ENCODE results near the gene GNL1. TPM values are rescaled to one million over a fixed set of nuclear protein-coding genes. Genes with fewer than 3 reads are reported as not detected.
A peak's percentile ranks its signal among the peaks of the same experiment; 100 is the strongest.

GNL1 gene
- total and polyA plus RNA-seq, 2 of the 8 experiments (the other 6 are each of a cell fraction or from before 2014, with no cell fraction given), result 42.4 to 67.8 TPM

DNA sequence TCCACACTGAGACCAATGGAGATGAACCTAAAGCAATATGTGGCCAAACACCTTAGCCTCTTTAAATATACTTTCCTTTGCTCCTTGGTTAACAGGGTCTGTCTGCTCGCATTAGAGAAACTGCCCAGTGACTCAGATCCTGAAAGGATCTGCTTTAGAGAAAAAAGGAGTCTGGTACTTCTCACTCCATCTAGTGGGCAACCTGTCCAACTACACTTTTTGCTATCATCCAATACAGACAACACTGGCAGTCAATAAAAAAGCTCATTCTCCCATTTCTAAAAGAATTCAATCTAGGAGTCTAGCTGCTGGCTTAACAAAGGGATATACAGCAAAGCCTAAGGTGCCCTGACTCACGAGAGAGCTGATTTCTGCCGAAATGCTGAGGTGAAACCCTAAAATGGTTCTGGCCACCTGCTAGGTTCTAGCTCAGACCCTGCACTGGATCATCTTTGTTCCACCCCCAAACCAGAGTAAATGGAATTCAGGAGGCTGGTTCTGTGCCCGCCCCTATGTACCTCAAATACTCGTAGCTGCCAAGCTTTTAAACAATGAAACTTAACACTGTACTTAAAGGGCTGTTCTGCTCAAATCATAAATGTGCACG is 11.5 kb downstream of the GNL1 start:
- Histone ChIP-seq H3K14ac (ENCODE audit: insufficient read length) (no peak overlapping the region), H3K23me2 (ENCODE audit: low read depth, low read length) (no peaks in the 10 kb centered on the region), H3K56ac (replicated peaks; ENCODE audit: insufficient read length, low read depth, low read length) (no peak overlapping the region), H3K79me2 (ENCODE audit: control insufficient read depth in 1 of 2, insufficient read depth in 2 of 2, low read length in 2 of 2) (no peaks in the 10 kb centered on the region), H3K27ac (ENCODE audit: low read depth, low read length) (no peak overlapping the region), H3K23ac (ENCODE audit: insufficient read length) (no peak overlapping the region), H3K18ac (ENCODE audit: extremely low read depth, low read length) (no peak overlapping the region), H4K91ac (replicated peaks; ENCODE audit: insufficient read length, low read length) (no peak overlapping the region), H4K8ac (ENCODE audit: extremely low read depth, insufficient read depth, low read length) (no peak overlapping the region), H3K9ac (replicated peaks in 1 of 4; ENCODE audit: extremely low read depth in 1 of 4, low read depth in 3 of 4, low read length in 3 of 4) (no peak overlapping the region), H2BK120ac (replicated peaks; ENCODE audit: low read depth, low read length) (no peak overlapping the region), H2BK20ac (ENCODE audit: low read length) (no peak overlapping the region), H3K4me1 (replicated peaks in 1 of 4; ENCODE audit: control insufficient read depth in 3 of 4, insufficient read depth in 4 of 4, low read length in 3 of 4) (no peaks in the 10 kb centered on the region), H2BK5ac (ENCODE audit: low read depth, low read length) (no peak overlapping the region), H2AFZ (ENCODE audit: low read length) (no peak overlapping the region), H3K4ac (replicated peaks; ENCODE audit: insufficient read length, low read depth, low read length) (no peak overlapping the region), H4K5ac (ENCODE audit: insufficient read length, low read depth, low read length) (no peak overlapping the region), H2AK5ac (ENCODE audit: low read depth, low read length) (no peak overlapping the region), H3K9me3 (ENCODE audit: insufficient read depth in 2 of 2, low read depth in 1 of 2, low read length in 1 of 2) (no peaks in the 10 kb centered on the region), H2BK15ac (ENCODE audit: low read length) (no peak overlapping the region), H3K79me1 (ENCODE audit: low read depth, low read length) (no peaks in the 10 kb centered on the region), H3K27me3 (replicated peaks in 1 of 4; ENCODE audit: control insufficient read depth in 3 of 4, extremely low read depth in 1 of 4, insufficient read depth in 3 of 4, low read length in 3 of 4) (no peaks in the 10 kb centered on the region), H3K36me3 (ENCODE audit: control insufficient read depth in 2 of 4, insufficient read depth in 4 of 4, low read length in 3 of 4) (peaks cover 5 to 18% (median 10%) of the 10 kb centered on the region in 4 experiments; a peak in 6 of 8 replicates), H2BK12ac (ENCODE audit: low read depth, low read length) (no peak overlapping the region), H4K20me1 (replicated peaks in 1 of 2; ENCODE audit: control insufficient read depth in 1 of 2, insufficient read depth in 2 of 2, low read length in 2 of 2) (peaks cover 2% of the 10 kb centered on the region in 2 experiments), H3K4me3 (ENCODE audit: extremely low read depth in 1 of 4, insufficient read depth in 2 of 4, low read depth in 3 of 4, low read length in 4 of 4) (no peak overlapping the region), H3K4me2 (ENCODE audit: insufficient read depth in 1 of 2, low read depth in 2 of 2, low read length in 2 of 2) (no peak overlapping the region)
- WGBS, 2 experiments (ENCODE audit: extremely low coverage in 1 of 2, insufficient coverage in 1 of 2, insufficient read length in 1 of 2, insufficient replicate concordance in 2 of 2, low coverage in 1 of 2, low lambda C conversion rate in 2 of 2, missing lambda C conversion rate in 1 of 2), result 72% methylated on average over 6 of the region's 6 CpGs; no CpG with 5 or more reads in 1 of the 2 experiments
- ChIA-PET POLR2A (ENCODE audit: partially characterized antibody) (interaction anchor here (0.6 to 4.5 kb wide), 9 partner anchors 11 to 338 kb away, joined by 3 to 47 read pairs (median 3); partner anchors contain the start of genes ABCF1, GNL1 and PRR3), CTCF (ENCODE audit: partially characterized antibody) (interaction anchor here (0.6 to 20.8 kb wide), 36 partner anchors 9 to 882 kb away, joined by 3 to 326 read pairs (median 4); partner anchors contain the start of genes GNL1, MRPS18B and PRR3)
- DNase-seq (ENCODE audit: low read depth in 1 of 2, low spot score in 2 of 2), result no peak
- TF ChIP-seq, protein P1, sequence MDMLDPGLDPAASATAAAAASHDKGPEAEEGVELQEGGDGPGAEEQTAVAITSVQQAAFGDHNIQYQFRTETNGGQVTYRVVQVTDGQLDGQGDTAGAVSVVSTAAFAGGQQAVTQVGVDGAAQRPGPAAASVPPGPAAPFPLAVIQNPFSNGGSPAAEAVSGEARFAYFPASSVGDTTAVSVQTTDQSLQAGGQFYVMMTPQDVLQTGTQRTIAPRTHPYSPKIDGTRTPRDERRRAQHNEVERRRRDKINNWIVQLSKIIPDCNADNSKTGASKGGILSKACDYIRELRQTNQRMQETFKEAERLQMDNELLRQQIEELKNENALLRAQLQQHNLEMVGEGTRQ (IDR thresholded peaks at IDR 0.05; ENCODE audit: low read length), result no peak
- peak; percentile 58 to 61 for TF ChIP-seq RAD21 (IDR thresholded peaks at IDR 0.05 in 1 of 2, conservative IDR thresholded peaks at IDR 0.05 in 1 of 2; ENCODE audit: low read depth in 2 of 2, low read length in 2 of 2)
- TF ChIP-seq, protein P2, sequence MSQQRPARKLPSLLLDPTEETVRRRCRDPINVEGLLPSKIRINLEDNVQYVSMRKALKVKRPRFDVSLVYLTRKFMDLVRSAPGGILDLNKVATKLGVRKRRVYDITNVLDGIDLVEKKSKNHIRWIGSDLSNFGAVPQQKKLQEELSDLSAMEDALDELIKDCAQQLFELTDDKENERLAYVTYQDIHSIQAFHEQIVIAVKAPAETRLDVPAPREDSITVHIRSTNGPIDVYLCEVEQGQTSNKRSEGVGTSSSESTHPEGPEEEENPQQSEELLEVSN (IDR thresholded peaks at IDR 0.05), result no peak
- no peak for TF ChIP-seq CTBP2 (IDR thresholded peaks at IDR 0.05; ENCODE audit: borderline replicate concordance, insufficient read depth, insufficient read length, low read length)
- TF ChIP-seq, protein P3, sequence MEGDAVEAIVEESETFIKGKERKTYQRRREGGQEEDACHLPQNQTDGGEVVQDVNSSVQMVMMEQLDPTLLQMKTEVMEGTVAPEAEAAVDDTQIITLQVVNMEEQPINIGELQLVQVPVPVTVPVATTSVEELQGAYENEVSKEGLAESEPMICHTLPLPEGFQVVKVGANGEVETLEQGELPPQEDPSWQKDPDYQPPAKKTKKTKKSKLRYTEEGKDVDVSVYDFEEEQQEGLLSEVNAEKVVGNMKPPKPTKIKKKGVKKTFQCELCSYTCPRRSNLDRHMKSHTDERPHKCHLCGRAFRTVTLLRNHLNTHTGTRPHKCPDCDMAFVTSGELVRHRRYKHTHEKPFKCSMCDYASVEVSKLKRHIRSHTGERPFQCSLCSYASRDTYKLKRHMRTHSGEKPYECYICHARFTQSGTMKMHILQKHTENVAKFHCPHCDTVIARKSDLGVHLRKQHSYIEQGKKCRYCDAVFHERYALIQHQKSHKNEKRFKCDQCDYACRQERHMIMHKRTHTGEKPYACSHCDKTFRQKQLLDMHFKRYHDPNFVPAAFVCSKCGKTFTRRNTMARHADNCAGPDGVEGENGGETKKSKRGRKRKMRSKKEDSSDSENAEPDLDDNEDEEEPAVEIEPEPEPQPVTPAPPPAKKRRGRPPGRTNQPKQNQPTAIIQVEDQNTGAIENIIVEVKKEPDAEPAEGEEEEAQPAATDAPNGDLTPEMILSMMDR (IDR thresholded peaks at IDR 0.05; ENCODE audit: control extremely low read depth in 1 of 3, insufficient read depth in 1 of 3, low read depth in 1 of 3, low read length in 3 of 3), result peak in 2 of 3 experiments; percentile 70 to 76; a peak in 3 of 4 replicates
- no peak for TF ChIP-seq MAFK (IDR thresholded peaks at IDR 0.05; ENCODE audit: low read depth, low read length)
- FAIRE-seq, result peak; percentile 7

Data from H1 (cell line).